IMR-90 (cell line): ENCODE data around the gene KLHL14. TPM values are rescaled to one million over a fixed set of nuclear protein-coding genes. Genes with fewer than 3 reads are reported as not detected.

Source experiments
- ATAC-seq: fragments of 200-7000 bp; cut with Tn5 transposase; 2 replicates; pipeline ENCODE4 v1.9.1; 2020; ENCODE audit warnings: low read depth, mild to moderate bottlenecking, moderate library complexity
- BruUV-seq: library from RNA; stranded (reverse); fragments of 400-500 nt; replicated peaks from 2 replicates; lab custom pipeline; 2021; lab: Mats Ljungman, UMichigan
- CTCF ChIA-PET: fragments of 300-600 bp; formaldehyde crosslinking; extraction: SDS; loops from one replicate; lab custom pipeline; 2021; ENCODE audit warnings: antibody characterized with exemption; lab: Yijun Ruan, JAX
- POLR2A ChIA-PET: fragments of 300-600 bp; sonication (Branson Sonifier 250); formaldehyde crosslinking; loops from one replicate; lab custom pipeline; 2022; ENCODE audit warnings: antibody characterized with exemption; ENCODE audit not compliant: unreplicated experiment; lab: Charles Lee
- DNase-seq: peaks from one replicate; pipeline ENCODE4 v3.0.0; 2013
- H2AFZ ChIP-seq: replicated peaks from 2 replicates; pipeline ENCODE3; 2013; ENCODE audit warnings: low read length, mild to moderate bottlenecking; ENCODE audit not compliant: poor library complexity
- H2AK5ac ChIP-seq: 2 replicates; pipeline ENCODE4 v1.6.1; 2013; ENCODE audit warnings: low read depth, low read length, inconsistent platforms
- H2AK9ac ChIP-seq: replicated peaks from 2 replicates; pipeline ENCODE3; 2013; ENCODE audit warnings: mild to moderate bottlenecking, low read depth, low read length, moderate library complexity; ENCODE audit not compliant: poor library complexity
- H2BK120ac ChIP-seq: 2 replicates; pipeline ENCODE4 v1.6.1; 2013; ENCODE audit warnings: low read depth, low read length, inconsistent platforms
- H2BK15ac ChIP-seq: 3 replicates; pipeline ENCODE4 v1.6.1; 2013; ENCODE audit warnings: low read depth, low read length, inconsistent platforms
- H2BK20ac ChIP-seq: 2 replicates; pipeline ENCODE4 v1.6.1; 2013; ENCODE audit warnings: low read depth, mild to moderate bottlenecking, inconsistent platforms, low read length, moderate library complexity
- H2BK5ac ChIP-seq: 2 replicates; pipeline ENCODE4 v1.6.1; 2013; ENCODE audit warnings: mild to moderate bottlenecking, low read depth, low read length, inconsistent platforms; ENCODE audit not compliant: poor library complexity, severe bottlenecking
- H3K14ac ChIP-seq: replicated peaks from 2 replicates; pipeline ENCODE4 v1.6.1; 2013; ENCODE audit warnings: low read depth, low read length, inconsistent platforms
- H3K18ac ChIP-seq: 2 replicates; pipeline ENCODE4 v1.6.1; 2013; ENCODE audit warnings: low read depth, low read length, control low read depth
- H3K23ac ChIP-seq: 2 replicates; pipeline ENCODE4 v1.6.1; 2013; ENCODE audit warnings: low read depth, low read length, inconsistent platforms
- H3K27ac ChIP-seq: 2 replicates; pipeline ENCODE4 v1.5.1; 2013; ENCODE audit warnings: mild to moderate bottlenecking, control low read depth, low read length; ENCODE audit not compliant: insufficient read depth
- H3K27me3 ChIP-seq: 2 replicates; pipeline ENCODE4 v1.6.1; 2013; ENCODE audit warnings: low read length; ENCODE audit not compliant: control insufficient read depth, insufficient read depth
- H3K36me3 ChIP-seq: 2 replicates; pipeline ENCODE4 v1.6.1; 2013; ENCODE audit warnings: low read length, mixed read lengths; ENCODE audit not compliant: control insufficient read depth, insufficient read depth
- H3K4ac ChIP-seq: 2 replicates; pipeline ENCODE4 v1.6.1; 2013; ENCODE audit warnings: low read depth, low read length, inconsistent platforms
- H3K4me1 ChIP-seq: 2 replicates; pipeline ENCODE4 v1.6.1; 2013; ENCODE audit warnings: low read length, mixed read lengths; ENCODE audit not compliant: control insufficient read depth, insufficient read depth
- H3K4me2 ChIP-seq: 2 replicates; pipeline ENCODE4 v1.6.1; 2013; ENCODE audit warnings: low read depth, mild to moderate bottlenecking, control low read depth, low read length, moderate library complexity
- H3K4me3 ChIP-seq: 2 replicates; pipeline ENCODE4 v1.5.1; 2013; ENCODE audit warnings: low read depth, mild to moderate bottlenecking, control low read depth, low read length, moderate library complexity; ENCODE audit not compliant: insufficient read depth
- H3K56ac ChIP-seq: 2 replicates; pipeline ENCODE4 v1.6.1; 2013; ENCODE audit warnings: low read length, inconsistent platforms; ENCODE audit not compliant: insufficient read depth; ENCODE audit errors: extremely low read depth
- H3K79me1 ChIP-seq, 2 experiments: 2 replicates each; pipeline ENCODE4 v1.6.1; 2013; ENCODE audit warnings: low read length in 2 of 2, inconsistent platforms in 1 of 2, low read depth in 1 of 2
- H3K9ac ChIP-seq: 2 replicates; pipeline ENCODE4 v1.6.1; 2013; ENCODE audit warnings: low read depth, low read length, control low read depth
- H3K9me1 ChIP-seq: 2 replicates; pipeline ENCODE4 v1.6.1; 2013; ENCODE audit warnings: low read length, inconsistent platforms; ENCODE audit not compliant: insufficient read depth
- H3K9me3 ChIP-seq: 2 replicates; pipeline ENCODE4 v1.6.1; 2013; ENCODE audit warnings: low read length; ENCODE audit not compliant: control insufficient read depth, insufficient read depth
- H4K20me1 ChIP-seq: 2 replicates; pipeline ENCODE4 v1.6.1; 2013; ENCODE audit warnings: low read length, inconsistent platforms; ENCODE audit not compliant: insufficient read depth
- H4K5ac ChIP-seq: 2 replicates; pipeline ENCODE4 v1.6.1; 2013; ENCODE audit warnings: mild to moderate bottlenecking, low read depth, low read length, control low read depth
- H4K8ac ChIP-seq, 2 experiments: 2 replicates each; pipeline ENCODE4 v1.6.1; 2013; ENCODE audit warnings: low read depth in 2 of 2, low read length in 2 of 2, control low read depth in 1 of 2, inconsistent platforms in 1 of 2
- H4K91ac ChIP-seq: 2 replicates; pipeline ENCODE4 v1.6.1; 2013; ENCODE audit warnings: low read depth, low read length, inconsistent platforms; ENCODE audit not compliant: insufficient read depth
- ELK1 ChIP-seq: fragments of 150-350 bp; IDR thresholded peaks from 2 replicates; pipeline ENCODE4 v1.6.1; 2016; ENCODE audit warnings: low read depth, mild to moderate bottlenecking, low read length, moderate library complexity, borderline replicate concordance
- MAFK ChIP-seq: IDR thresholded peaks from 2 replicates; pipeline ENCODE4 v1.6.1; 2012; ENCODE audit warnings: low read depth, low read length, improper control_type of control experiment
- WGBS, 2 experiments: methylation state at CpG; one replicate each; pipeline versions ENCODE4 v1.1.5 to v1.1.7; 2013; ENCODE audit warnings: missing lambda C conversion rate in 2 of 2; ENCODE audit not compliant: insufficient read length in 1 of 2; ENCODE audit errors: extremely low coverage in 2 of 2; 5-methylcytosine and 5-hydroxymethylcytosine counted together
- dilution Hi-C: fragments of 300-500 bp; cut with HindIII; formaldehyde crosslinking; loops from one replicate; pipeline ENCODE4 v1.14.3; 2018; ENCODE audit warnings: low sequenced_read_pairs; ENCODE audit not compliant: unreplicated experiment
- in situ Hi-C: fragments of 300-500 bp; cut with MboI; formaldehyde crosslinking; loops from 3 replicates; pipeline ENCODE4 v1.14.3; 2019; ENCODE audit warnings: low sequenced_read_pairs, inconsistent platforms, mixed read lengths
- intact Hi-C: fragments of 100-400 bp; cut with micrococcal nuclease; formaldehyde crosslinking; loops from 2 replicates; pipeline ENCODE4 v1.10.0; 2022
- polyA plus RNA-seq, 3 experiments: library from polyadenylated mRNA; depleted of rRNA; stranded (reverse); fragments of >200 nt; gene quantifications; 2 replicates each; pipeline ENCODE4 v1.2.3, GENCODE V29; 2012; ENCODE audit warnings: low replicate concordance in 1 of 3
- total RNA-seq: library from RNA; depleted of rRNA; stranded (reverse); fragments of >200 nt; gene quantifications from 2 replicates; pipeline ENCODE4 v1.2.3, GENCODE V29; 2012

Gene KLHL14
- total and polyA plus RNA-seq, 2 of the 4 experiments (the other 2 are of a cell fraction) = not detected

- BruUV-seq = no TSS peak
- Histone ChIP-seq H2AK5ac (no peak overlapping the region), H2BK5ac (no peak overlapping the region), H2BK120ac (no peak overlapping the region), H2AK9ac (no peak overlapping the region), H3K27ac (no peak overlapping the region), H3K4me1 (no peaks in the 10 kb centered on the region), H3K27me3 (no peaks in the 10 kb centered on the region), H4K20me1 (no peaks in the 10 kb centered on the region), H3K36me3 (no peaks in the 10 kb centered on the region), H3K56ac (no peak overlapping the region), H3K79me1 (no peaks in the 10 kb centered on the region), H3K23ac (no peak overlapping the region), H4K91ac (no peak overlapping the region), H4K5ac (no peak overlapping the region), H3K18ac (no peak overlapping the region), H3K4me3 (no peak overlapping the region), H3K4ac (no peak overlapping the region), H3K9ac (no peak overlapping the region), H2AFZ (no peak overlapping the region), H3K9me3 (no peaks in the 10 kb centered on the region), H2BK20ac (no peak overlapping the region), H3K14ac (no peak overlapping the region), H2BK15ac (no peak overlapping the region), H3K9me1 (no peaks in the 10 kb centered on the region), H4K8ac (no peak overlapping the region), H3K4me2 (no peak overlapping the region)
- no CpG with 5 or more reads among the region's 2 CpGs for WGBS, 2 experiments
- in situ Hi-C loops (no loop called here), dilution Hi-C loops (no loop called here), intact Hi-C loops (no loop called here)
- POLR2A ChIA-PET = no interaction called here
- peak; percentile 71 for TF ChIP-seq MAFK
- TF ChIP-seq ELK1 = no peak
- no peak for ATAC-seq
- no peak for DNase-seq
- CTCF ChIA-PET = no interaction called here
Observed at GRCh38 chr18:32734442-32734841, 38.4 kb downstream of the KLHL14 start.
